Peyer's patch (tissue), 4 donors: ENCODE measurements around the gene PAGE2.

Source experiments
- CTCF ChIP-seq, 6 experiments: fragments of 450-650 bp in 4 of 6; fragments of 200-600 bp in 2 of 6; sonication (generic) in 1 of 6; IDR thresholded peaks; one replicate each; pipeline ENCODE4 v1.5.1; 2017 to 2019; ENCODE audit warnings: antibody characterized with exemption in 6 of 6, mild to moderate bottlenecking in 3 of 6, moderate library complexity in 1 of 6
- POLR2A ChIP-seq, 2 donors: fragments of 450-650 bp; IDR thresholded peaks; one replicate each; pipeline ENCODE4 v1.5.1; 2017; ENCODE audit warnings: antibody characterized with exemption in 2 of 2, mild to moderate bottlenecking in 2 of 2, moderate library complexity in 2 of 2

- TF ChIP-seq POLR2A (IDR thresholded peaks at IDR 0.05) (no peak), CTCF (IDR thresholded peaks at IDR 0.05) (no peak)
Measured at GRCh38 chrX:55120761-55121358, 32.0 kb downstream of the PAGE2 start.
